Suppressor macrophage (primary cell): ENCODE results near the gene CORIN.
"Not testable (repeated sequence)": the region's sequence is repeated elsewhere in the genome, so short reads cannot be mapped to it uniquely, and the experiment has no call there.

Source experiments
- DNase-seq, 4 experiments: peaks; one replicate each; pipeline ENCODE4 v3.0.0-alpha.2; 2020 to 2022

The CORIN gene

DNA sequence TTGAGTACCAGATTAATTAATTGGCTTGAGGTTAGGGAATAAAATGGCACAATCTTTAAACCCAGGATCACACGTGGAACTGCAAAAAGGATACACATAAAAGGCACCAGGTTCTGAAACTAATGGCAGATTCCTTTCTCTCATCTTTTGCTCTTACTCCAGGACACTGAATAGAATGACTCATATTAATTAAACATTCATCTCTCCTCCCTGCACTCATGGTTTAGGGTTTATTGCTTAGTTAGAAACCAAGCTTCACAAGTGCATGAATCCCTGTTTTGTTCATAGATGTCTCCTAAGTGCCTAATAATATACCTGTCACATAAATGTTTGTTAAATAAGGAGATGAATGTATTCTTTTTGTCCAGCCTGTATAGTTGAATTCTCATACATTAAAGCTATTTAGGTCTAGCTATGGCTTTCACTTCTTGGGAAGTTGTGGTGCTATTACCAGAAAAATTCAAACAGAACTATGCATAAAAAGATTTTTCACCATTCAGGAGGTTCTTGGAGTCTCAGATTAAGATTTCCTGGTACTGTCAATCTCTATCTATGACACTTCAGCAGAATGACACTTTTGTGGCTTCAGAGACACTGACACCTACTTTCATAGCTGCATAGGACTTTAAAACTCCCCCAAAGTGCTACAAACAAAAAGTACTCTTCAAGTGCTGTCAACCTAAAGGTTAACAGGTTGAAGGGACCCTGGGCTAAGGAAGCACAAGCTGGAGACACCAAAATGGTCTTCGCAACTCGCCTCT lies 7.4 kb downstream of the CORIN start:
- DNase-seq: no peak

DNA sequence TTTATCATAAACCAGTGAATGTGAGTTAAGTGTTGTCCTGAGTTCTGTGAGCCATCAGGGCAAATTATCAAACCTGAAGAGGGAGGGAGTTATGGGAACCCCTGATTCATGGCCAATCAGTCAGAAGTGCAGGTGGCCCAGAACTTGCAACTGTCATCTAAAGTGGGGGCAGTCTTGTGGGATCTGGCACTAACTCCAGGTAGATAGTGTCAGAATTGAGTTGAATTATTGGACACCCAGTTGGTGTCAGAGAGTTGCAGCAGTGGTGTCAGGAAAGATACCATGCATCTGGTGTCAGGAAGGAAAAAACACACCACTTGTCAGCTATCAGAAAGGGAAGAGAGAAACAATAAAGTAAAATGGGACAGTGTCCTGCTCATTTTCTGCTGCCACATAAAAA lies 8.4 kb downstream of the CORIN start:
- DNase-seq: no peak

GRCh38 chr4:47827343-47828047 lies 10.4 kb downstream of the CORIN start:
- DNase-seq: no peak

DNA sequence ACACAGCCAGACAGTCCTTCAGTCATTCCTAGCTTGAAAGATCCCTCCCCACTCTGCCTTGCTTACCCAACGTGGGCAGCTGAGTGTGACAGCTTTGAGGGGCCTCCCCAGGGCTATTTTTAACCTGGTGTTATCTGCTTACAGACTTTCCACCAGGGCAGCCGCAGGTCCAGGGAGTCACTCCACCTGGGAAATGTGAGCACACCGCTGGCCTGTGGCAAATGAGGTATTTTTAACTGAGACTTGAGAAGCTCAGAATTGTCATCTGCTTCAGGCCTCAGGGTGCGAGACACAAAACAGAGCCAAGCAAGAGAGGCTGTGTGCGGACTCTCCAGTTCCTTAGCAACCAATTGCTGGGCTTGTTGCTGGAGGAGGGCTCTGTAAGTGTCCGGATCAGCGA lies 13.0 kb downstream of the CORIN start:
- no peak for DNase-seq

GRCh38 chr4:47819178-47819577 lies 18.7 kb downstream of the CORIN start:
- DNase-seq: peak in 3 of 4 experiments; percentile 8 to 67 (median 66)

- no peak for DNase-seq
Measured at GRCh38 chr4:47817275-47817674, 20.6 kb downstream of the CORIN start.

- DNase-seq: peak in 2 of 4 experiments; percentile 22 to 26
Measured at GRCh38 chr4:47816748-47817147, 21.1 kb downstream of the CORIN start.

DNA sequence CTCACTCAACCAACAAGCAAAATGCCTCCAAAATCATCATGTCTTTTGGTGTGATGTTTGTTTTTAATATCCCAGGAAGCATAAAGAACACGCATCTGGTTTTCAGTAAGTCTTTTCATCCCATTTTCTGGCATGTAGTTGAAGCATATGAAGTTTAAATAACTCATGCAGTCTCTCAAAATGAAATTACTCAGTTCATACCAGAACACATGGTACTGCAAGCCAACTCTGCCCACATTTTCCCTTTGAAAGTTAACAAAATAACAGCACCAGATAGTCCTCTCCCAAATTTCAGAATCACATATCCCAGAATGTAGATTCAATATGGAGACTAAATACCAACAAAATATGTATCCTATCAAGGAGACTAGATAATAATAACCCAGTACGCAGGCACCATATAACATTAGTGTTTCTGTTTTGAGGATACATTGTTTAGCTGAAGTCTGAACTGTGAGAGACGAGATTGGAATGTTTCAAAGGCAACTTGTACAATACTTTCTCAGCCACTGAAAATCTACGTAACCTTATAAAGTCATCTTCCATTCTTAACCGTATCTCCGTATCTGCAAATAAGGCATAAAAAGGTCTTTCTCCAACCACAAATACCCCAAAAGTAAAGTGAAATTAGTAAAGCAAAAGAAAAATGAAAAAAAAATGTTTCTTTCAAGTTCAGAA lies 23.1 kb downstream of the CORIN start:
- no peak for DNase-seq

DNA sequence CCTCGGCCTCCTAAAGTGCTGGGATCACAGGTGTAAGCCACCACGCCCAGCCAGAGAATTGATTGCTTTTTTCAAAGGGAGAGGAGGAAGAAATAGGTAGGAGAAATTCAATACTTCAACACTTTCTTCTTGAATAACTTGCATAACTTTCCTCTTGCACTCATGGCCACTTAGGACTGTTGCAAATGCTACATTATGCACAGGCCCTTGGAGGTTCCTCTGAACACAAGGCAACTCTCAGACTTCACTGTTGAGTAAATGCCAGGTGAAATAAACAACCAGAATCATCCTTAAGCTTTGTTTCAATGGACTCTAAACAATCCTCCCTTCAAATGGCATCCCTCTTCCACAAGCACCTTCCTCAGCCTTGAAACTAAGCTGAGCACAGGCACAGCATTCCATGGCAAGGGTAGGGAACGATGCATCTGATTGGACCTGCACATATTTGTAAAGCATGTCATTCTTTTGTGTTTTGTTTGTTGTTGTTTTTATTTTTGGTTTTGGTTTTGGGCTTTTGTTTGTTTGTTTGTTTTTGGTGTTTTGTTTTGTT lies 28.1 kb downstream of the CORIN start:
- no peak for DNase-seq

- no peak for DNase-seq
Measured at GRCh38 chr4:47804598-47804997, 33.3 kb downstream of the CORIN start.

DNA sequence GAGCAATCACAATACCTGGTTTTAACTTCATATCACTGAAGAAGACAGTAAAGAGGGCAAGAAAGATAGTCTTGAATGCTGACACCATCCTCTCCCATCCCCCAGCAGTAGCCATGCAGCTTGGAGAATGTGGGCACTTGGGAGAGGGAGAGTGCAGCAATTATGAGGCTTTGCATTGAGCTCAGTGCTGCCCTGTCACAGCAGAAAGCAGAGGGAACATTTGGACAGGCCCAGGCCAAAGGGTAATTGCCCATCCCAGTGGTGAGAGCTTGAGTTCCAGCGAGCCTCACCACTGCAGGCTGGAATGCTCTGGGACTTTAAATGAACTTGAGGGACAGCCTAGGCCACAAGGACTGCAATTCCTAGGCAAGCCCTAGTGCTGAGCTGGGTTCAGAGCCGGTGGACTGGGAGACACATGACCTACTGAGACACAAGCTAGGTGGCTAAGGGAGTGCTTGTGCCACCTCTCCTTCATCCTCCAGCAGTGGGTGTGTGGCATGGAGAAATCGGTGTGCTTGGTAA lies 36.3 kb downstream of the CORIN start:
- no peak for DNase-seq

DNA sequence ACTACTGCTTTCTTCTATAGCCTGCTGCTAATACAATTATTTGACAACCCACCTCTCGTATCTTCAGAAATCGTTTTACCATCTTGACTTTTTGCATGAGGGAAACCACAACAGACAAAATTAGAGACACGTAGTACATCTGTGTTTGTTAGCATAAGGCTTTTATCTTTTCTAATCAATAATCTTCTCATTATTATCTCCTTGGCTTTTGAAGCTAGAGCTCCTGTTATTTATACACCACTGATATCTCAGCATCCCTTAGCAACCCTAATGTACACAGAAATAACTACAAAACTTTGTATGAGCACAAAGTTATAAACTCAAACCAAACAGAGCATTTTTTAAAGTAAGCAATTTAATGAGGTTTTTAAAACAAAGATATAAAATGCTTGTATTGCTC lies 39.7 kb downstream of the CORIN start:
- no peak for DNase-seq

DNA sequence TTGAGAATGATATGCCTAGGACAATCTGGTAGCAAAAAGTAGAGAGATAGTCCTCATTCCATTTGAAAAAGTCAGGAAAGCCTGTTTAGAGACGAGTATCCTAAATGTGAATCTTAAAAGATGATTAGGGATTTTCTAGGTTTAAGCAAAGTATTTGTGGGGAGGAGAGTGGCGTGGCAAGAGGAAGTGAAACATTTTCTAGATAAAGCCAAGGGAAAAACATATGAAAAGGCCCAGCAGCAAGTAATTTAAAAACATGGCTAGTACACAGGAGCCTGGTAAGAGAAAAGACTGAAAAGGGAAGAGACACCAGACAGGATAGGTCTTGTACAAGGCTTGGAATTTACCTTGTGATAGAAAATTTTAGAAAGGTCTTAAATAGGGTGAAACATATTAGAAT lies 45.9 kb downstream of the CORIN start:
- peak in 2 of 4 experiments; percentile 4 to 23 for DNase-seq

DNA sequence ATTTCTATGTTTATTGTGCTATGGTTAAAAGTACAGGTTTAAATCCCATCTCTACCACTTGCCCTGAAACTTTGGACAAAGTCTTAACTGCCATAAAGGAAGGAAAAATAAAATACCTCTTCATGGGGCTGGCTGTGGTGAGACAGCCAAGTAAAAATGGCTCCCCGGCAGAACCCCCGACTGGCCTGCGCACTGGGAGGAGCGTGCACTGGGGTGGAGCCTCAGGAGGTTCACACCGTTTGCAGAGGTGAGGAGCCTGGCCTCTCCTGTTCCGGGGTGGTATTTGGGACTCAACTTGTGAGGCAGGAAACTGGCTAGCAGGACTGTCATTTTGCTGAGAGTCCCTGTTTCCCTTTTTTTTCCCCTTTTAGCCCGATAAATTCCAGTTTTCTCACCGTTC lies 47.8 kb downstream of the CORIN start:
- no peak for DNase-seq

- no peak for DNase-seq
Measured at GRCh38 chr4:47788126-47788525, 49.7 kb downstream of the CORIN start.

DNA sequence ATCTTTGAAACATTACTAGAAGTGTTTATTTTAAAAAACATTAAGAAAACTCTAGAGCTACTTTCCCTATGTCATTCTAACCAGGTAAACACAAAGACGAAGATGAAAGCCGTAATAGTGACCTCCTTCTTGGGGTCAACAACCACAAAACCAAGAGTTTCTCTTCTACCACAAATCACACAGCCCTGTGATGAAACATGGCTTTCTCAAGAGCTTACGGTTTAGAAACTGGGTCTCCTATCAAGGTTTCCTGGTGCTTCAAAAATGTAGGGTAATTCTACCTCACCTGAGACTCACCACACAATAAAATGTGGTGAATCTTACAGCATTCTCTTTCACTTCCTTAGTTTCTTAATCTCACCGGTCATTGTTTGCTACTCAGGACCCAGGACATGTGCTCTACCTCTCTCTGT lies 50.9 kb downstream of the CORIN start:
- DNase-seq: no peak

DNA sequence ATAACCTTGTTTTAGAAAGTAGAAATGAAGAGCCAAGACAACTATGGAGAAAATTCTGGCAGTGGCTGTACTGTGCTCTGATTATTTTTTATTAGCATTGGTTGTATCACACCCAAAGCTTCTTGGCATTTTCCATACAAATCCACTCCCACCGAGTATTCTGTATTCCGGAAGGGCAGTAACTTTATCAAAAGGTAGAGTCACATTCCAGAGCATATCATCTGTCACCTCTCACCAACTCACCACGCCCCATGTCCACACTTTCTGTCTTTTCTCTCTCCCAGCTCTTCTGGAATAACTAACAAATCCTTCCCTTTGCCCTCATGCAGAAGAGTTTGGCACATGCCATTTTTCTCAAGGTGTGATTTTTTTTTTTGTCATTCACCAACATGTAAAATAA lies 52.7 kb downstream of the CORIN start:
- no peak for DNase-seq

DNA sequence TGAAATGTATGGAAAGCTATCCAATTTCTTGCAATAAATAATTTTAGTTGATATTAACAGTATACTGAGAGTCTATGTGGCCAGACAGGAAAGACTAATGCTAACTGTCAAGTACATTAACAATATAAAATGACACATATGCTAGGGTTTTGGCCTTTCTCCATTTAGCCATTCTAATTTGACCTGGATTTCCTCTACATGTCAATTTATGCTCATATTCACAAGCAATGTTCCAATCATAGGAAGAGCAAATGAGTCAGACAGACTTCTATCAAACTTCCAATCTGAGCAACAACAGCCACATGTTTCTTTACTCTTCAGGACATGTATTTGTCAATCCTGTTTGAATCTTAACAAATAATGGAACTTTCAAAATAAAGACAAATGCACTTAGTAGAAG lies 53.6 kb downstream of the CORIN start:
- no peak for DNase-seq

DNA sequence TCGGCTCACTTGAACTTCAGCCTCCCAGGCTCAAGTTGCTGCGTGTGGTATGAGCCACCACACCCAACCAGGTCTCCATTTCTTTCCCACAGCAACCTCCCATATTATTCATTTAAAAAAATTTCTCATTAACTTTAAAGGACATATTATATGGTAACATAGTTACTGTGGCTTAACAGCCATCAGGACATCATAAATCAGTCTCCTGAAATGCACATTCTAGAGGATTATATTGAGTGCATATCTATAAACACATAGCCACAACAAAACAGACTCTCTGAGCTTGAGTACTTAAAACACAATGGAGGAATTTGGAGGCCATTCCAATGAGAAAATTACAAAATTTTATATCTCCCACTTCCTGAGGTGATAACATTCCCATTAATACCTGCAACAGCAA lies 61.5 kb downstream of the CORIN start:
- no peak for DNase-seq

DNA sequence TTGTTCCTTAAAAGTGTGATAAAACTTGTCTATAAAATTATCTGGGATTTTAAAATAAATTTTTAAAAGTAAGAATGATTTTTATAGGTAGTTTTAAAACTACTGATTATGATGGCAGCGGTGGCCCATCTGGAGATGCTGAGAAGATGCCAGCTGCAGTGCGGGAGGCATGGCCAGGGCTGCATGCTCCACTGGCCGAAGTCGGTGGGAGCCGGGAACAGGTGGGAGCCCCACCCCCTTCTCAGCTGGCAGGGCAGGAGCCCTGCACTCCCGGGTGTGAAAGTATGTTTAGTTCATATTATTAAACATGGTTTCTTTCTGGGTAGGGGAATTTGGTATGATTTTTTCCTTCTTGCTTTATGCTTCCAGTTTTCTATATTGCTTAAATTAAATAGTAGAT lies 63.8 kb downstream of the CORIN start:
- no peak for DNase-seq

DNA sequence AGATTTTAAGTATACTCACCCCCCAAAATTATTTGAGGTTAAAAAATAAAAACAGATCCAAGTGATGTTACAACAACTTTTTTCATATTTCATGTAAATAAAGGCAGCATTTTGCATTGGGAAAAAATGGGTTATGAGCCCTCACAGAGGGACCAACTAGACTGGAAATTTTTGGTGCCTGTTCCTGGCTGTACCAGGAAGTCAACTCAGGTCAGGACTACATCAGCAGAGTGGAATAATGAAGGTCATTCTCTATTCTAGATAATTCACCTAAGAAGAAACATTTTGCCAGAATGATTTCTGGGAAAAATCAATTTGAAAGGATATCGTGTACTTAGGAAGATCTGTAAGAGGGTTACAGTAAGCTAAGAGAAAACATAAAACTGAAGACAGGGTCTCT lies 66.8 kb downstream of the CORIN start:
- DNase-seq: no peak

DNA sequence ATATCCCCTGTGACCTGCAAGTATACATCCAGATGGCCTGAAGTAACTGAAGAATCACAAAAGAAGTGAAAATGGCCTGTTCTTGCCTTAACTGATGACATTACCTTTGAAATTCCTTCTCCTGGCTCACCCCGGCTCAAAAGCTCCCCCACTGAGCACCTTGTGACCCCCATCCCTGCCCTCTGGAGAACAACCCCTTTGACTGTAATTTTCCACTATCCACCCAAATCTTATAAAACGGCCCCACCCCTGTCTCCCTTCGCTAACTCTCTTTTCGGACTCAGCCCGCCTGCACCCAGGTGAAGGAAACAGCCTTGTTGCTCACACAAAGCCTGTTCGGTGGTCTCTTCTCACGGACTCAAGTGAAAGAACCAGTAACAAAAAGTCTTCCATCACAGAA lies 69.9 kb downstream of the CORIN start:
- not testable (repeated sequence) for DNase-seq

GRCh38 chr4:47763279-47763678 lies 74.6 kb downstream of the CORIN start:
- DNase-seq: no peak
